Esophagus mucosa (tissue), 1 donor: ENCODE data around the gene TAF6. TPM values are rescaled to one million over a fixed set of nuclear protein-coding genes. Genes with fewer than 3 reads are reported as not detected.

Experiments
- ATAC-seq: fragments of 200-7000 bp; cut with Tn5 transposase; one replicate; pipeline ENCODE4 v1.9.1; 2020
- total RNA-seq: library from RNA; stranded (reverse); gene quantifications from one replicate; pipeline ENCODE4 v1.2.4, GENCODE V29; 2023
- donor health status: DM: yes; HTN: yes; CAD: no.

Gene TAF6
- 23.3 TPM for total RNA-seq

DNA sequence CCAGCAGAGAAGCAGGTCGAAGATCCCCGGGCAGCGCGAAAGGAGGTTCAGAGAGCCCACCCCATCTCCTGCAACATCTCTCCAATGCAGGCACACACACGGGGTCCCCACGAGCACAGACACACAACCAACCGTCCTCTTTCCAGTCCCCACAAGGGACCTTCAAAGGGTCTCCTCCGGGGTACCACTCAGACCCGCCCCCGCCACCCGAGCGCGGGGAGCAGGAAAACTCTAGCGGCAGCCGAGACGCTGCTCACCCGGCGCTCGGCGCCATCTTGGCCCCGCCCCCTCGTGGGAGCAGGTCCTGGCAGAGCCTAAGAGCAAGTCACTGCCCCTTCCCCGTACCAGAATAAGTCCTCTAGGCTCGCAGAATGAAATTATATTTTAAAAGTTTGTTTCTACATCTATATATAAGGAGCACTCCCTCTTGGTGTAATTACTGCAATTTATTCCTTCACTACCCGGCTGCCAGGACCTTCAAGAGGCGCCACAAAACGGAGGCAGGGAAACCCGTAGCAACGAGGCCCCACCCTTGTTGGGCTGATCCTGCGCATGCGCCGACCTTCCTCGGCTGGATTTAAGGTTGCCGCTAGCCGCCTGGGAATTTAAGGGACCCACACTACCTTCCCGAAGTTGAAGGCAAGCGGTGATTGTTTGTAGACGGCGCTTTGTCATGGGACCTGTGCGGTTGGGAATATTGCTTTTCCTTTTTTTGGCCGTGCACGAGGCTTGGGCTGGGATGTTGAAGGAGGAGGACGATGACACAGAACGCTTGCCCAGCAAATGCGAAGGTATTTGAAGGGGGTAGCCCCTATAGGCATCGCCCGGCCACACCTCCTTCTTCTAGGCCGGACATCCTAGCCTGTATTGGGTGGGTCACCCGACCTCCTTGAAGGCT is at the start of gene TAF6, which contains the start of gene CNPY4:
Gene TAF6, minus strand, starts transcription at position 287 of the 898 bp plus-strand sequence. CDS start 5,149 bp downstream, outside the sequence.
Gene CNPY4, plus strand, starts transcription at position 563 of the 898 bp plus-strand sequence. Its CDS starts 111 bp downstream, at position 674.
- peak; percentile 83 for ATAC-seq

DNA sequence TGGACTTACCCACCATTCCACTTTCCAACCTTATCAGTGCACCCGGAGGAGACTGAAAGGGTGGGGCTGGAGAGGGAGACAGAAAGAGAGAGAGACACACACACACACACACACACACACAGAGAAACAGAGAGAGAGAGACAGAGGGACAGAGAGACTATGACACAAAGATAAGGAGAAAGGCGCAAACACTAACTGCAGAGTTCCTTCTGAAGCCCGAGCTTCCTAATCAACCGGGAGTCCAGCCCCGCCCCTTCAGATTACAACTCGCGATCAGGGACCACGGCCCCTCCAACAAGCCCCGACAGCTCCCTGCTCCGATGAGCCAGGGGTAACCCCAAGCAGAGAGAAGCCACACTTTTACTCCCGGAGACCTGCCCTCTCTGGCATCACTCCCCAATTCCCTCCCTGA is 48.8 kb upstream of the TAF6 start:
- peak; percentile 8 for ATAC-seq

GRCh38 chr7:100166970-100167911 is 48.1 kb upstream of the TAF6 start:
- ATAC-seq: no peak

- no peak for ATAC-seq
Observed at GRCh38 chr7:100166317-100166940, 47.3 kb upstream of the TAF6 start.

GRCh38 chr7:100163871-100164270 is 44.7 kb upstream of the TAF6 start:
- no peak for ATAC-seq

GRCh38 chr7:100163006-100163531 is 43.9 kb upstream of the TAF6 start:
- peak; percentile 90 for ATAC-seq

DNA sequence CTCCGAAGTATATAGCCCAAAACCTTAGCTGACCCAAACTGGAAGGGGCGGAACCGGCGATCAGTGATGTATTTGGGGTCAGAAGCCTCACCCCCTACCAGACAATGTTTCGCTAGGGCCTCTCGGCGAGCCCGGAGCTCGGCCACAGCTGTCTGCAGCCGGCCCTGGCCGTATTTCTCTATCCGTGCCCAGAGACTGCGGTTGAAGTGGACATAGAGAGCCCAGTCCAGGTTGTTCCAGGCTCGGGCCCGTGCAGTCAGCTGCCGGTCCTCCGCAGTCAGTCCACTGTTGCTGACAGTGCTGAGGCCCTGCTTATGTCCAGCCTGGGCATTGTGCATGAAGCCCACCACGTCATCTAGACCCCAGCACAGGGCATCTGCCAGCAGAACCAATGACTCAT is 40.9 kb upstream of the TAF6 start:
- ATAC-seq: no peak

DNA sequence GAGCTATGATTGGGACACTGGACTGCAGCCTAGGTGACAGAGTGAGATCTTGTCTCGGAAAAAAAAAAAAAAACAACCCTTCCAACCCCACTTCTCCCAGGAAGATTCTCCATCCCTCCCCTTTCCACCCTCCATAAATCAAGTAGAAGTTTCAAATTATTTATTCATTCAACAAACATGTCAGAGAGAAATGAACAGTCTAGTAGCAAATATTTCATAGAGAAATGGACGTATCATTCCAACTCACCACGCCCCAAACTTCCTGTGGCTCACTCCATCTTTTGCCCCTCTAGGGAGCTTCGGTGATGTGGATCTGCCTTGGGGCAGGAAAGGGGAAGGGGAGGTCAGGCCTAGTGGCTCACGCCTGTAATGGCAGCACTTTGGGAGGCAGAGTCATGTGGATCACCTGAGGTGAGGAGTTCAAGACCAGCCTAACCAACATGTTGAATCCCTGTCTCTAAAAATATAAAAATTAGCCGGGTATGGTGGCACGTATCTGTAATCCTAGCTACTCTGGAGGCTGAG is 40.0 kb upstream of the TAF6 start:
- no peak for ATAC-seq

DNA sequence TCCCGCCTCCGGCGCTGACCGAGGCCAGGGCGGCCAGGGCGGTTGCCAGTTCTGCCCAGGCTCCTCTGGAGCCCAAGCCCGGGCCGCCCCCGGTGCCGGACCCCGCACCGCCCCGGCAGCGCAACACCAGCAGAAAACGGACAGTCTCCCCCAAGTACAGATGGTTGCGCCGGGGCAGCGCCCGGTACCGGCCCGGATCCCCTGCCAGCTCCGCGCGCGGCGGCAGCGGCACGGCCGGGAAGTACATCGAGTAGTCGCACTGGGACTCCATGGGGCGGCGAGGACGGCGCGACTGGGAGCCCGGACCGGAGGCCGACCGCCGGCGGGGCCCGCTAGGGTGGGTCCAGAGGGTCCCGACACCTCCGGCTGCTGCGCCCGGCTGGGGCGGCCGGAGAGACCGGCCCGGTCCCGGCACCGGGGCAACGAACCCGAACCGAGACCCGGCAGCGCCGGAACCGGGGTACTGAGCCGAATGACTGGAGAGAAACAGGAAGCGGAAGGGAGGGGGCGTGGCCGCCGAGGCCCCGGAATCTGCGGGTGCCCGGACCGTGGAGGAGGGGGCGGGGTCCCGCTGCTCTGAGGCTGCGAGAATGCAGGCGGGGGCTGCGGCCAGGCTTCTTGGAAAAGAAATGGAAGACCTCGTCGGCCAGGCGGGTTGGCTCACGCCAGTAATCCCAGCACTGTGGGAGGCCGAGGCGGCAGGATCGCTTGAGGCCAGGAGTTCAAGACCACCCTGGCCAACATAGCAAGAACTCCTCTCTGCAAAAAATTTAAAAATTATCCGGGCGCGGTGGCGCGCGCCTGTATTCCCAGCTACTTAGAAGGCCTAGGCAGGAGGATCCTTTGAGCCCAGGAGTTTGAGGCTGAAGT is 39.3 kb upstream of the TAF6 start, which contains the start of gene TRAPPC14:
Gene TRAPPC14, minus strand, starts transcription at position 495 of the 870 bp plus-strand sequence. Its CDS starts 224 bp downstream, at position 271.
- ATAC-seq: peak; percentile 65

- peak; percentile 77 for ATAC-seq
Observed at GRCh38 chr7:100157334-100158228, 38.4 kb upstream of the TAF6 start.

GRCh38 chr7:100157069-100157333 is 37.8 kb upstream of the TAF6 start:
- ATAC-seq: no peak

GRCh38 chr7:100156331-100157068 is 37.3 kb upstream of the TAF6 start:
- no peak for ATAC-seq

DNA sequence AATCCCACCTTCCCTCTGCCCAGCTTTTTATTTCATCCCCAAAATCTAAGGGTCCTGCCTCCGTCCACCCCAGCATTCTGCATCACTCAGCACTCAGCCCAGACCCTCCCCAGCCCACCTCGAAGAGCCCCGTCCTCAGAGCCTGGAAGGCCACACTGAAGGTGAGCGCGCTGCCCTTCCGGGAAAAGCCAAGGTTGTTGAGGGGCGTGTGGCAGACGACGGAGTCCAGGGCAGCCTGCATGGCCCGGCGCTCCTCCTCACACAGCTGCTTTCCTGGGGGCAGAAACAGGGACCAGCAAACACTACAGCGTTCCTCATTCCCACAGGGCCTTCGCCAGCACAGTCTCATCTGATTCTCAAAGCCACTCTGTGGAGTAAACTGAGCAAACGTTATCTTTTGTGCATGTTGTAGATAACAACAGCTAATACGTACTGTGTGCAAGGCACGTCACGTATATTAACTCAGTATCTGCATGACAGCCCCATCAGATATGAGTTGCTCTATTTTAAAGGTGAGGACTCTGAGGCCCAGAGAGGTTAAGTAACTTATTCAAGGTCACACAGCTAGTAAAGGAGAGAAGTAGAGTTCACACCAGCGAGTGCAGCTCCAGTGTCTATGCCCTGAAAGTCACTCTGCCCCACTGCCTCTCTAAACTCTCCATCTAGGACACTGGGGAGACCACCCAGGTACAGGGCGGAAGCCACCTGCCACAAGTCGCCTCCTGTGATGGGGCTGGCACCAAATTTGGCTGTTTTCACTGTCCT is 36.6 kb upstream of the TAF6 start:
- ATAC-seq: no peak

- no peak for ATAC-seq
Observed at GRCh38 chr7:100154651-100155491, 35.7 kb upstream of the TAF6 start.

- no peak for ATAC-seq
Observed at GRCh38 chr7:100153708-100154535, 34.8 kb upstream of the TAF6 start.

DNA sequence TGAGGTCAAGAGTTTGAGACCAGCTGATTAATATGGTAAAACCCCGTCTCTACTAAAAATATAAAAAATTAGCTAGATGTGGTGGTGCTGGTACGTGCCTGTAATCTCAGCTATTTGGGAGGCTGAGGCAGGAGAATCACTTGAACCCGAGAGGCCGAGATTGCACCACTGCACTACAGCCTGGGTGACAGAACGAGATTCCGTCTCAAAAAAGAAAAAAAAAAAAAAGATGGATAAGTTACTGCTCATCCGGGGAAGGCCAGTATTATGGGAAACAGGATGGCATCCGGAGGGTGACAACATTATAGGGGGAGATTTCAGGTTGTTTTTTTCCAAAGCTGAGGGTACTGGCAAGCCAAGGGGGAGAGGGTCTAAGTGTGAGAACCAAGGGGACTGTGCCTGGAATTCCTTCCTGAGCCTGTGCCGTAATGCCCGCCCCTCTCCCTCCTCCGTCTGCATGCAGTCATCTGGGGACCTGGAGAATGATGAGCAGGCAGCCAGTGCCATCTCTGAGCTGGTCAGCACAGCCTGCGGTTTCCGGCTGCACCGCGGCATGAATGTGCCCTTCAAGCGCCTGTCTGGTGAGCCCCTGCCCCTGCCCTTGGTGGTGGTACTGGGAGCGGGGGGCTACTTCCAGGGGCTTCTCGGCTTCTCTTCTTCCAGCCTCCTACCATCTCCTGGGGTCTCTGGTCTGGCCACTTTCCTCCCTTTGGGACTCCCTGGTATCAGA is 33.9 kb upstream of the TAF6 start:
- ATAC-seq: no peak
